IgD-negative memory B cell (primary cell): ENCODE results near the gene B3GALNT1. TPM values are rescaled to one million over a fixed set of nuclear protein-coding genes. Genes with fewer than 3 reads are reported as not detected.

Experiments
- H3K27ac Mint-ChIP-seq, 3 donors: one replicate each; pipeline ENCODE4 v1.8.0; 2020 to 2022; ENCODE audit warnings: mild to moderate bottlenecking in 3 of 3, mixed read lengths in 3 of 3, moderate library complexity in 1 of 3
- H3K27me3 Mint-ChIP-seq: one replicate; pipeline ENCODE4 v1.8.0; 2021; ENCODE audit warnings: mixed read lengths
- H3K36me3 Mint-ChIP-seq: one replicate; pipeline ENCODE4 v1.8.0; 2020; ENCODE audit warnings: mild to moderate bottlenecking, mixed read lengths
- H3K4me1 Mint-ChIP-seq, 3 donors: one replicate each; pipeline ENCODE4 v1.8.0; 2020 to 2022; ENCODE audit warnings: mixed read lengths in 3 of 3, mild to moderate bottlenecking in 1 of 3
- H3K4me3 Mint-ChIP-seq, 4 donors: one replicate each; pipeline ENCODE4 v1.8.0; 2020 to 2022; ENCODE audit warnings: mild to moderate bottlenecking in 4 of 4, mixed read lengths in 4 of 4, moderate library complexity in 3 of 4
- H3K9me3 Mint-ChIP-seq, 3 donors: one replicate each; pipeline ENCODE4 v1.8.0; 2020 to 2021; ENCODE audit warnings: mixed read lengths in 3 of 3, mild to moderate bottlenecking in 1 of 3
- polyA plus RNA-seq: library from polyadenylated mRNA; unstranded; fragments of 300-500 nt; fragmentation: Illumina TruSeq; gene quantifications from one replicate; pipeline ENCODE4 v1.2.3, GENCODE V29; 2021

Gene B3GALNT1
- polyA plus RNA-seq, 1 donor from 2014 or later: 1.1 TPM

- no peaks in the 10 kb centered on the region for H3K36me3 Mint-ChIP-seq
- no peak overlapping the region for H3K27ac Mint-ChIP-seq
- H3K9me3 Mint-ChIP-seq: no peaks in the 10 kb centered on the region
- H3K4me1 Mint-ChIP-seq: peaks cover 3 to 12% (median 6%) of the 10 kb centered on the region in 3 donors
- peaks cover 6% of the 10 kb centered on the region for H3K27me3 Mint-ChIP-seq
- H3K4me3 Mint-ChIP-seq: no peak overlapping the region
Measured at GRCh38 chr3:161101609-161102008, 3.5 kb downstream of the B3GALNT1 start.

DNA sequence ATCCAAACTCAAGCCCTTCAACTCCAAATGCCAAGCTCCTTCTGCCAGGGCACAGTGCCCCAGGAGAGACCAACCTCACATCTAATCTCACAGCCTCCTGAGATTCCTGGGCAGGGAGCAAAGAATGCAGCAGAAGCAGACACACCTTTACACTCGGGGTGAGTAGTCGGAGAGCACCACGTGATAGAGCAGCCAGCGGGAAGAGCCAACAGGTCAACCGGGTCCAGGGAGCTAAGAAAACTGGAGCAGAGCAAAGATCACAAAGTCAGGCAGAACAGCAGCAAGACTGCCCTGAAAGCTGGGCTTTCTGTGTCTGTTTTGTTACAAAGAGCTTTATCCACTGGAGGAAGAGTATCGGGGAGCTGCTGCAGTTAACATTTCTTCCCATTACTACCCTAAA lies 4.2 kb downstream of the B3GALNT1 start:
- peaks cover 6% of the 10 kb centered on the region for H3K27me3 Mint-ChIP-seq
- peaks cover 3 to 12% (median 6%) of the 10 kb centered on the region in 3 donors for H3K4me1 Mint-ChIP-seq
- no peaks in the 10 kb centered on the region for H3K9me3 Mint-ChIP-seq
- H3K36me3 Mint-ChIP-seq: no peaks in the 10 kb centered on the region
- H3K4me3 Mint-ChIP-seq: no peak overlapping the region
- H3K27ac Mint-ChIP-seq: no peak overlapping the region

DNA sequence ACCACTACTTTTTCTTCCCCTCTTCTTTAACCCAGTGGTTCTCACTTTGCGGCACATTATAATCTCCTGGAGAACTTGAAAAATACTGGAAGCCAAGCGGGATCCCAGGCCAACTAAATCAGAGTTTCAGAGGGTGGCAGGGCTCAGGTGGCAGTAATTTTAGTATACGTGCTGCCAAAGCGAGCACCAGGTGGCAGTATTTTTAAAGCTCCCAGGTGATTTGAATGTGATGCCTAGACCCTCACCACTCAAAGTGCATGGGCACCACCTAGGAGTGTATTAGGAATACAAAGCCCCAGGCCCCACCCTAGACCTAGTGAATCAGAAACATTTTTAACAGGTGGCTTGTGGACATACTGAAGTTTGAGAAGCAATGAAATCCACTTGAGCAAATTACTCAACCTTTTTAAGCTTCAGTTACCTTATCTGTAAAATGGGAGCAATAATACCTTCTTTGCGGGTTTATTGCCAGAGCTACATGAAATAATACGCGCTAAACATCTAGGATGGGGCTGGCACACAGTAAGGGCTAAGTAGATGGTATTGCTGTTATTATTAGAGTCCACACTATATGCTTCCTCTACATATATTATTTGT lies 8.3 kb downstream of the B3GALNT1 start:
- no peak overlapping the region for H3K27ac Mint-ChIP-seq
- no peaks in the 10 kb centered on the region for H3K9me3 Mint-ChIP-seq
- H3K36me3 Mint-ChIP-seq: peaks cover 2% of the 10 kb centered on the region
- no peaks in the 10 kb centered on the region for H3K4me1 Mint-ChIP-seq
- H3K4me3 Mint-ChIP-seq: peak overlapping the region in 1 of 4 donors; percentile 32
- H3K27me3 Mint-ChIP-seq: no peaks in the 10 kb centered on the region

- Mint-ChIP-seq H3K27ac (no peak overlapping the region), H3K4me3 (peak overlapping the region in 1 of 4 donors; percentile 15), H3K9me3 (no peaks in the 10 kb centered on the region), H3K27me3 (no peaks in the 10 kb centered on the region), H3K4me1 (no peaks in the 10 kb centered on the region), H3K36me3 (peaks cover 2% of the 10 kb centered on the region)
Measured at GRCh38 chr3:161093895-161094294, 11.3 kb downstream of the B3GALNT1 start.

DNA sequence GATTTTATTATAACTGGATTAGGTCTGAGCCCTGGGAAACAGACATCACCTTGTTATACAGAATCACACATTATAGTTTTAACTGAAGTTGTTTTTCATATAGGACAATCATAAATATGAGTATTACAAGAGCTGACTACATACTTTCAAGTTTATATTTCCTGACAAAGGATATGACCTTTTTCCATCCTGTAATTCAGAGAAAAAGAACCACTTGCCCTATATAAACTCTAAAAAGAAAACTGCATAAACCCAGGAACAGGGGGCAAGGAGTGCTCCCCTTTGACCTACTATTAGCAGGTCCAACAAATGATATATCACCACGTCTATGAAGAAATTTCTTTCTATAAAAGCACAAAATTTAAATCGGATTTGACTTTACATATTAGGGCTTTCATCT lies 20.9 kb downstream of the B3GALNT1 start:
- H3K27me3 Mint-ChIP-seq: no peaks in the 10 kb centered on the region
- H3K4me1 Mint-ChIP-seq: peaks cover 0 to 3% (median 2%) of the 10 kb centered on the region in 3 donors
- peaks cover 4% of the 10 kb centered on the region for H3K36me3 Mint-ChIP-seq
- H3K9me3 Mint-ChIP-seq: no peaks in the 10 kb centered on the region
- H3K4me3 Mint-ChIP-seq: no peak overlapping the region
- H3K27ac Mint-ChIP-seq: no peak overlapping the region

- Mint-ChIP-seq H3K4me1 (peaks cover 0 to 3% (median 2%) of the 10 kb centered on the region in 3 donors), H3K9me3 (no peaks in the 10 kb centered on the region), H3K36me3 (peaks cover 4% of the 10 kb centered on the region), H3K27ac (no peak overlapping the region), H3K4me3 (no peak overlapping the region), H3K27me3 (no peaks in the 10 kb centered on the region)
Measured at GRCh38 chr3:161083131-161083530, 22.0 kb downstream of the B3GALNT1 start.

GRCh38 chr3:161082063-161082462 lies 23.1 kb downstream of the B3GALNT1 start:
- no peaks in the 10 kb centered on the region for H3K36me3 Mint-ChIP-seq
- peaks cover 0 to 2% (median 1%) of the 10 kb centered on the region in 3 donors for H3K4me1 Mint-ChIP-seq
- no peaks in the 10 kb centered on the region for H3K27me3 Mint-ChIP-seq
- no peaks in the 10 kb centered on the region for H3K9me3 Mint-ChIP-seq
- H3K4me3 Mint-ChIP-seq: no peak overlapping the region
- no peak overlapping the region for H3K27ac Mint-ChIP-seq

DNA sequence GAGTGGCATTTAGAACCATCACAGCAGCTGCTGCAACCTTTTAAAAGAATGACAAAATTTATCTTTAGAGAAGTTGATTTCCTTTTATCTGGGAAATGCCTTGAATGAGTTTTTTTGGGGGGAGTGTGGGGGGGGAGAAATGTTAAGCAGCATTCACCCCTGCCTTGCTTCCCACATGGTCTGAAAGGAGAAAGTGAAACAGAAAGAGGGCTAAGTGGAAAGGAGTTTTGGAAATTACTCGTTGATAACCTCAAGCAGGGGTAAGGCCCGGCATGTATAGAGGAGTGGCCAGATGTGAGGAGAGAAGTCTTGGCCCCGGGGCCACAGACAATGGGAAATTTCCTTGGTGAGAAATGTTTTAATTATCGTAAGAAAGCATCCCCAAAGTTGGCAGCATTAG lies 23.5 kb downstream of the B3GALNT1 start:
- H3K27ac Mint-ChIP-seq: no peak overlapping the region
- H3K4me3 Mint-ChIP-seq: no peak overlapping the region

GRCh38 chr3:161073181-161073580 lies 32.0 kb downstream of the B3GALNT1 start:
- H3K4me3 Mint-ChIP-seq: no peak overlapping the region

More for the DNA sequence above, 23.5 kb downstream of the B3GALNT1 start:
- Mint-ChIP-seq H3K27me3 (no peaks in the 10 kb centered on the region), H3K36me3 (no peaks in the 10 kb centered on the region), H3K4me1 (peaks cover 0 to 2% (median 1%) of the 10 kb centered on the region in 3 donors), H3K9me3 (no peaks in the 10 kb centered on the region)

GRCh38 chr3:161072751-161073150 lies 32.4 kb downstream of the B3GALNT1 start:
- Mint-ChIP-seq H3K4me1 (peaks cover 6 to 18% (median 11%) of the 10 kb centered on the region in 3 donors), H3K36me3 (peaks cover 3% of the 10 kb centered on the region), H3K9me3 (no peaks in the 10 kb centered on the region), H3K27ac (no peak overlapping the region), H3K27me3 (no peaks in the 10 kb centered on the region), H3K4me3 (no peak overlapping the region)

More at GRCh38 chr3:161073181-161073580, 32.0 kb downstream of the B3GALNT1 start:
- H3K36me3 Mint-ChIP-seq: peaks cover 3% of the 10 kb centered on the region
- H3K27me3 Mint-ChIP-seq: no peaks in the 10 kb centered on the region
- H3K4me1 Mint-ChIP-seq: peaks cover 2 to 17% (median 11%) of the 10 kb centered on the region in 3 donors
- H3K9me3 Mint-ChIP-seq: no peaks in the 10 kb centered on the region
- H3K27ac Mint-ChIP-seq: no peak overlapping the region

DNA sequence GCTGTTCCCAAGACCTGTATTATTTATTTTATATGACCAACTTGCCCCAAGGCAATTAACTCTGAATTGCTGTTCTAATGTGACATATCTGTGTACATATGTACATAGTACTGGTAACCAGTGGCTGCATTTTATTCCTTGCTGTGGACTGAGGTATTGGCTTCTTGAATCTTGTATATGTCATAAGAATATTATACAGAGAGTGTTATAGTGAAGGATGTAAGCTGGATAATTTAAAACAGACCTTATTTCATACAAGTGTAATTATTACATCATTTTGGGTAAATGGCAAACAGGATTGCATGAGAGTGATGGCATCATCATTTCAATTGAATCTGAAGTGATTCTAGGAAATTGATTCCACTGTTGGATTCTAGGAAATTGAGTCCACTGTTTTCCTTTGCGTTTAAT lies 32.9 kb downstream of the B3GALNT1 start:
- Mint-ChIP-seq H3K9me3 (no peaks in the 10 kb centered on the region), H3K36me3 (peaks cover 3% of the 10 kb centered on the region), H3K4me1 (peaks cover 12 to 23% (median 12%) of the 10 kb centered on the region in 3 donors), H3K27me3 (no peaks in the 10 kb centered on the region), H3K4me3 (no peak overlapping the region), H3K27ac (no peak overlapping the region)

- Mint-ChIP-seq H3K36me3 (peaks cover 6% of the 10 kb centered on the region), H3K27ac (peak overlapping the region in 1 of 3 donors; percentile 16)
Measured at GRCh38 chr3:161070980-161071663, 34.0 kb downstream of the B3GALNT1 start.

DNA sequence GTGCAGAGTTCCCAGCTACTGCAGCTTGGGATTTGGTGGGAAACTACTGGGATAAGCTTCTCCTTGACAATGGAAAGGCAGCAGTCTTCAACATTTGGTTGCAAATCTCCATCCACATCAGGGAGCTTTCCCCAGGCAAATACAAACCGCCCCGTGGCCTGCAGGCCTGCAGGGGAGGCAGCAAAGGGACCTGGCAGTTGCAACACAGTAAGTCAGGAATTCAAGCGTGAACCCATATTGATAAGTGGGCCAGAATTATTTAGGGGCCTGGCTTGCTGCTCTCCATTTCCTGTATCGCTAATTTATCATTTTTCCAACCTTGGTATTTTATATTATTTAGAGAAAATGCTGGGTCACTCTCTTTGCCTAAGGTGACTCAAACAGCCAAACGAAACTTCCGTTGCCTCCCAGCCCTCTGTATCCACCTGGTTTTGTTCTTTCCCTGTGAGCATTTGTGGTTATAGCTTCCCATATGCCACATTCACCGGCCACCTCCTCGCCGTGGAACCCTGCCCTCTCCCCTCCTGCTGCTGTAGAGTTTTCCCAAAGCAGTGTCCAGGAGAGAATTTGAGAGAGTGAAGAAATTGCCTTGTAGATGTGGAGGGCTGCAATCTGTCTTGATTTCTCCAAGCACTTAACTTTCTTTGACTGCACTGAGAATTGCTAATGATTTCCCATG lies 34.8 kb downstream of the B3GALNT1 start:
- Mint-ChIP-seq H3K9me3 (no peaks in the 10 kb centered on the region), H3K27ac (no peak overlapping the region), H3K36me3 (peaks cover 6% of the 10 kb centered on the region), H3K4me3 (no peak overlapping the region), H3K27me3 (no peaks in the 10 kb centered on the region), H3K4me1 (peaks cover 12 to 26% (median 13%) of the 10 kb centered on the region in 3 donors)

More at GRCh38 chr3:161070980-161071663, 34.0 kb downstream of the B3GALNT1 start:
- Mint-ChIP-seq H3K9me3 (no peaks in the 10 kb centered on the region), H3K4me3 (no peak overlapping the region), H3K4me1 (peaks cover 12 to 26% (median 12%) of the 10 kb centered on the region in 3 donors), H3K27me3 (no peaks in the 10 kb centered on the region)

- Mint-ChIP-seq H3K9me3 (no peaks in the 10 kb centered on the region), H3K36me3 (peaks cover 8% of the 10 kb centered on the region), H3K27ac (peak overlapping the region in 2 of 3 donors; percentile 45 to 79), H3K4me3 (peak overlapping the region in 2 of 4 donors; percentile 20 to 76), H3K27me3 (no peaks in the 10 kb centered on the region), H3K4me1 (peaks cover 12 to 28% (median 15%) of the 10 kb centered on the region in 3 donors)
Measured at GRCh38 chr3:161069511-161070251, 35.5 kb downstream of the B3GALNT1 start.

DNA sequence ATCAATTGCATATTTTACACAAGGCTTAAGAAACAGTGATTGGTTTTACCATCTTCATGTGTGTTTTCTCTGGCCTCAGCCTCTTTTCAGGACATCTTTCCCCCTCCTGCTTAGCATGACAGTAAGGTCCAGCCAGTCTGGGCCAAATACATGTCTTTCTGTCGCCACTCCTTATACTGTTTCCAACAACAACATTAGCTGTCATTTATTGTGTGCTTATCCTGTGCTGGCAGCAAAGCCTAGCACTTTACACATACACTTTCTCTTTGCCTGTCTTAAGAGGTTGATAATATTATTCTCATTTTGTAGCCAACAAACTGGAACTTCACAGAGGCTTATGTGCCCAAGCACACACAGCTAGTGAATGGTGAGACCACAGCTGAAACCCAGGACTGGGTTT lies 37.8 kb downstream of the B3GALNT1 start:
- peaks cover 11% of the 10 kb centered on the region for H3K36me3 Mint-ChIP-seq
- peaks cover 12 to 28% (median 15%) of the 10 kb centered on the region in 3 donors for H3K4me1 Mint-ChIP-seq
- peak overlapping the region in 1 of 3 donors; percentile 17 for H3K27ac Mint-ChIP-seq
- H3K9me3 Mint-ChIP-seq: no peaks in the 10 kb centered on the region
- no peak overlapping the region for H3K4me3 Mint-ChIP-seq
- H3K27me3 Mint-ChIP-seq: no peaks in the 10 kb centered on the region
